Measurements from ENCODE around the gene RGS7.

The RGS7 gene

GRCh38 chr1:241331328-241332036 is 25.5 kb downstream of the RGS7 start:
- no peak for TF ChIP-seq CTCF (IDR thresholded peaks at IDR 0.05)

- TF ChIP-seq CTCF (IDR thresholded peaks at IDR 0.05): no peak
These were observed 26.2 kb downstream of the RGS7 start for GRCh38 chr1:241330619-241331327.

GRCh38 chr1:241325456-241325855 is 31.5 kb downstream of the RGS7 start:
- no peak for TF ChIP-seq CTCF (IDR thresholded peaks at IDR 0.05)

- TF ChIP-seq CTCF (IDR thresholded peaks at IDR 0.05): no peak
These were observed 33.4 kb downstream of the RGS7 start for GRCh38 chr1:241323514-241324195.

GRCh38 chr1:241317676-241318075 is 39.3 kb downstream of the RGS7 start:
- TF ChIP-seq CTCF (IDR thresholded peaks at IDR 0.05): no peak

GRCh38 chr1:241316372-241316771 is 40.6 kb downstream of the RGS7 start:
- TF ChIP-seq CTCF (IDR thresholded peaks at IDR 0.05): no peak

GRCh38 chr1:241311056-241311746 is 45.8 kb downstream of the RGS7 start:
- 0 out of 2 replicates have a peak, but pooled peaks have one; percentile 10 for TF ChIP-seq CTCF (IDR thresholded peaks at IDR 0.05)
